Ishikawa (cell line): ENCODE measurements around the gene SRF.

Source experiments
- CEBPB ChIP-seq: IDR thresholded peaks from 2 replicates; pipeline ENCODE4 v1.6.1; 2012
- EGR1 ChIP-seq: IDR thresholded peaks from 2 replicates; pipeline ENCODE4 v1.6.1; 2012
- EP300 ChIP-seq: IDR thresholded peaks from 2 replicates; pipeline ENCODE4 v1.6.1; 2012; ENCODE audit warnings: borderline replicate concordance
- FOXM1 ChIP-seq: IDR thresholded peaks from 2 replicates; pipeline ENCODE4 v1.6.1; 2012; ENCODE audit warnings: low read depth, borderline replicate concordance
- MAX ChIP-seq: IDR thresholded peaks from 2 replicates; pipeline ENCODE4 v1.6.1; 2012
- RAD21 ChIP-seq: IDR thresholded peaks from 2 replicates; pipeline ENCODE4 v1.6.1; 2012; ENCODE audit warnings: low read depth
- REST ChIP-seq: IDR thresholded peaks from 2 replicates; pipeline ENCODE4 v1.6.1; 2012; ENCODE audit warnings: low read depth, mild to moderate bottlenecking
- TAF1 ChIP-seq: IDR thresholded peaks from 2 replicates; pipeline ENCODE4 v1.6.1; 2012; ENCODE audit warnings: low read depth, mild to moderate bottlenecking
- TCF12 ChIP-seq: IDR thresholded peaks from 2 replicates; pipeline ENCODE4 v1.6.1; 2012; ENCODE audit warnings: low read depth
- TEAD4 ChIP-seq: IDR thresholded peaks from 2 replicates; pipeline ENCODE4 v1.6.1; 2012
- USF1 ChIP-seq: IDR thresholded peaks from 2 replicates; pipeline ENCODE4 v1.6.1; 2012
- YY1 ChIP-seq: IDR thresholded peaks from 2 replicates; pipeline ENCODE4 v1.6.1; 2012; ENCODE audit warnings: low read depth
- ZBTB7A ChIP-seq: IDR thresholded peaks from 2 replicates; pipeline ENCODE4 v1.6.1; 2012; ENCODE audit warnings: low read depth

- TF ChIP-seq YY1 (peak; percentile 69), TAF1 (peak; percentile 17; the same call in 1 of the 2 replicates), USF1 (no peak), EP300 (no peak), CEBPB (no peak), TEAD4 (0 out of 2 replicates have a peak, but pooled peaks have one; percentile 34), REST (no peak), MAX (peak; percentile 59; the same call in 1 of the 2 replicates), RAD21 (no peak; the same call in 1 of the 2 replicates), ZBTB7A (peak; percentile 98), EGR1 (no peak), FOXM1 (no peak), TCF12 (peak; percentile 5; the same call in 1 of the 2 replicates)
Observed at GRCh38 chr6:43170931-43171706, at the start of gene SRF.
